Measurements from ENCODE around the gene SNRNP200. TPM values are rescaled to one million over a fixed set of nuclear protein-coding genes. Genes with fewer than 3 reads are reported as not detected.

Gene SNRNP200
- total and polyA plus RNA-seq, 4 donors = 65.9 to 106 (median 88.0) TPM

DNA sequence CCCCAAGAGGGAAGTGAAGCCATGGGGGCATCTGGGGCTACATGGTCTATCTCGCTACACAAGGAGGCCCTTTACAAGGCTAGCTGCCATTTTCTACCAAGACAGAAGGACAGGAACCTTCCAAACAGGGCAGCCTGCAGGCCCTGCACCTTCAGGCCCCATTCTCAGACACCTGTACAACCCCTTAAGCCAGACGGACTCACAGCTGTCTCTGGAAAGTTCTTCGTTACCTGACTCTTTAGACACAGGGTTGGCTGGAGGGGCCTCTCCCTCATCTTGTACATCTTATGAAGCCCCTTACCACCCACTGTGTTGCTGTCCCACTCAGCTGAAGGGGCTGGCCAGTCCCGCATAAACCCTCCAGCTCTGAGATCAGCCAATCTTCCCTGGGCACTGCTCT lies 56.7 kb downstream of the SNRNP200 start:
- no peaks in the 10 kb centered on the region for H3K27me3 ChIP-seq (ENCODE audit: control insufficient read depth in 3 of 3, insufficient read depth in 3 of 3, low read length in 2 of 3)
- peaks cover 0 to 12% (median 6%) of the 10 kb centered on the region in 5 donors for H3K4me1 ChIP-seq (ENCODE audit: control insufficient read depth in 5 of 5, insufficient read depth in 5 of 5, low read length in 5 of 5)
- 94 to 95% methylated on average over 4 of the region's 4 CpGs for WGBS, 2 donors
- peaks cover 0 to 25% (median 16%) of the 10 kb centered on the region in 4 donors for H3K36me3 ChIP-seq (ENCODE audit: control insufficient read depth in 4 of 4, insufficient read depth in 4 of 4, low read length in 4 of 4)
- H3K9me3 ChIP-seq (ENCODE audit: control insufficient read depth in 4 of 4, insufficient read depth in 3 of 4, low read length in 3 of 4) = no peaks in the 10 kb centered on the region
- no peak overlapping the region for H3K4me3 ChIP-seq
- no peak for DNase-seq
- TF ChIP-seq, protein P1, sequence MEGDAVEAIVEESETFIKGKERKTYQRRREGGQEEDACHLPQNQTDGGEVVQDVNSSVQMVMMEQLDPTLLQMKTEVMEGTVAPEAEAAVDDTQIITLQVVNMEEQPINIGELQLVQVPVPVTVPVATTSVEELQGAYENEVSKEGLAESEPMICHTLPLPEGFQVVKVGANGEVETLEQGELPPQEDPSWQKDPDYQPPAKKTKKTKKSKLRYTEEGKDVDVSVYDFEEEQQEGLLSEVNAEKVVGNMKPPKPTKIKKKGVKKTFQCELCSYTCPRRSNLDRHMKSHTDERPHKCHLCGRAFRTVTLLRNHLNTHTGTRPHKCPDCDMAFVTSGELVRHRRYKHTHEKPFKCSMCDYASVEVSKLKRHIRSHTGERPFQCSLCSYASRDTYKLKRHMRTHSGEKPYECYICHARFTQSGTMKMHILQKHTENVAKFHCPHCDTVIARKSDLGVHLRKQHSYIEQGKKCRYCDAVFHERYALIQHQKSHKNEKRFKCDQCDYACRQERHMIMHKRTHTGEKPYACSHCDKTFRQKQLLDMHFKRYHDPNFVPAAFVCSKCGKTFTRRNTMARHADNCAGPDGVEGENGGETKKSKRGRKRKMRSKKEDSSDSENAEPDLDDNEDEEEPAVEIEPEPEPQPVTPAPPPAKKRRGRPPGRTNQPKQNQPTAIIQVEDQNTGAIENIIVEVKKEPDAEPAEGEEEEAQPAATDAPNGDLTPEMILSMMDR (IDR thresholded peaks at IDR 0.05; ENCODE audit: control extremely low read depth, extremely low read depth) = no peak
- H3K27ac ChIP-seq (ENCODE audit: low read depth in 1 of 2, low read length in 1 of 2) = no peak overlapping the region
- H3K9ac ChIP-seq (ENCODE audit: insufficient read depth in 1 of 2, low read length in 2 of 2) = no peak overlapping the region
- ATAC-seq (ENCODE audit: insufficient read depth, low FRiP score) = no peak

DNA sequence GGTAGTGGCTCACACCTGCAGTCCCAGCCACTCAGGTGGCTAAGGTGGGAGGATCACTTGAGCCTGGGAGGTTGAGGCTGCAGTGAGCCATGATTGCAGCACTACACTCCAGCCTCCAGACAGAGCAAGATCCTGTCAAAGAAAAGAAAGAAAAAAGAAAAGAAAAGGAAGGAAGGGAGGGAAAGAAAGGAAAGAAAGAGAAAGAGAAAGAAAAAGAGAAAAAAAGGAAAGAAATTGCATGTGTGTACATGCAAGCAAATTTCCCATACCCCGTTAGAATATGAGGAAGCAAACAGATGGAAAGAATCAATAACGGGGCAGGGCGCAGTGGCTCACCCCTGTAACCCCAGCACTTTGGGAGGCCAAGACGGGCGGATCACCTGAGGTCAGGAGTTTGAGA lies 57.5 kb downstream of the SNRNP200 start:
- no peaks in the 10 kb centered on the region for H3K9me3 ChIP-seq (ENCODE audit: control insufficient read depth in 4 of 4, insufficient read depth in 3 of 4, low read length in 3 of 4)
- H3K27ac ChIP-seq (ENCODE audit: low read depth in 1 of 2, low read length in 1 of 2) = no peak overlapping the region
- 81 to 87% methylated on average over 5 of the region's 5 CpGs for WGBS, 2 donors
- no peak for DNase-seq
- TF ChIP-seq, protein P1 (IDR thresholded peaks at IDR 0.05; ENCODE audit: control extremely low read depth, extremely low read depth) = no peak
- peaks cover 0 to 12% (median 6%) of the 10 kb centered on the region in 5 donors for H3K4me1 ChIP-seq (ENCODE audit: control insufficient read depth in 5 of 5, insufficient read depth in 5 of 5, low read length in 5 of 5)
- H3K9ac ChIP-seq (ENCODE audit: insufficient read depth in 1 of 2, low read length in 2 of 2) = no peak overlapping the region
- H3K4me3 ChIP-seq = no peak overlapping the region
- H3K27me3 ChIP-seq (ENCODE audit: control insufficient read depth in 3 of 3, insufficient read depth in 3 of 3, low read length in 2 of 3) = no peaks in the 10 kb centered on the region
- H3K36me3 ChIP-seq (ENCODE audit: control insufficient read depth in 4 of 4, insufficient read depth in 4 of 4, low read length in 4 of 4) = peaks cover 0 to 18% (median 9%) of the 10 kb centered on the region in 4 donors
- ATAC-seq (ENCODE audit: insufficient read depth, low FRiP score) = no peak

DNA sequence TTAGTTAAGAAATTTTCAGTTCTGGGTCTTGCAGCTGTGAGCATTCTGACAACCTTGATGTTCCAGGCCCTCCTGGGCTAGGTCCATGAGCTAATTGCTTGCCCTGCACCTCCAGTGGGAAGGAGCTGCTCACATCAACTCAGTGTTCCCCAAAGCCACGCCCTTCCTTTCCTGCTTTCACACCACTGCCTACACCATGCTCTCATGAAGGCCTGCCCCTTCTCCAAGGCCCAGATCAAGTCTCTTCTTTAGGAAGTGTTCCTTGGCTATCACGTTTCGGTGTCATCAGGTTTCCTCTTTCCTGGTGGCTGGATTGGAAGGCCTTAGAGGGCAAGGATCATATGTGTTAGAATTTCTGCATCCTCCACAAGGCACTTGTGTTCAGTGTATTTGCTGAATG lies 58.3 kb downstream of the SNRNP200 start:
- WGBS, 2 donors = 46 to 65% methylated on average over 3 of the region's 3 CpGs
- no peaks in the 10 kb centered on the region for H3K9me3 ChIP-seq (ENCODE audit: control insufficient read depth in 4 of 4, insufficient read depth in 3 of 4, low read length in 3 of 4)
- TF ChIP-seq, protein P1 (IDR thresholded peaks at IDR 0.05; ENCODE audit: control extremely low read depth, extremely low read depth) = no peak
- H3K27me3 ChIP-seq (ENCODE audit: control insufficient read depth in 3 of 3, insufficient read depth in 3 of 3, low read length in 2 of 3) = no peaks in the 10 kb centered on the region
- DNase-seq (no peak), ATAC-seq (ENCODE audit: insufficient read depth, low FRiP score) (no peak)
- peaks cover 0 to 7% (median 4%) of the 10 kb centered on the region in 5 donors for H3K4me1 ChIP-seq (ENCODE audit: control insufficient read depth in 5 of 5, insufficient read depth in 5 of 5, low read length in 5 of 5)
- no peak overlapping the region for H3K9ac ChIP-seq (ENCODE audit: insufficient read depth in 1 of 2, low read length in 2 of 2)
- H3K4me3 ChIP-seq = no peak overlapping the region
- peak overlapping the region in 1 of 2 donors; percentile 68 for H3K27ac ChIP-seq (ENCODE audit: low read depth in 1 of 2, low read length in 1 of 2)
- H3K36me3 ChIP-seq (ENCODE audit: control insufficient read depth in 4 of 4, insufficient read depth in 4 of 4, low read length in 4 of 4) = peaks cover 0 to 10% (median 4%) of the 10 kb centered on the region in 4 donors
